GM21717 (cell line): Measurements from ENCODE around the gene PPP3R1.

ENCODE experiments used
- ATAC-seq: cut with Tn5 transposase; IDR thresholded peaks from one replicate; pipeline ENCODE4 v1.9.1; 2021; ENCODE audit warnings: mild to moderate bottlenecking, moderate library complexity; ENCODE audit not compliant: unreplicated experiment

Gene PPP3R1

DNA sequence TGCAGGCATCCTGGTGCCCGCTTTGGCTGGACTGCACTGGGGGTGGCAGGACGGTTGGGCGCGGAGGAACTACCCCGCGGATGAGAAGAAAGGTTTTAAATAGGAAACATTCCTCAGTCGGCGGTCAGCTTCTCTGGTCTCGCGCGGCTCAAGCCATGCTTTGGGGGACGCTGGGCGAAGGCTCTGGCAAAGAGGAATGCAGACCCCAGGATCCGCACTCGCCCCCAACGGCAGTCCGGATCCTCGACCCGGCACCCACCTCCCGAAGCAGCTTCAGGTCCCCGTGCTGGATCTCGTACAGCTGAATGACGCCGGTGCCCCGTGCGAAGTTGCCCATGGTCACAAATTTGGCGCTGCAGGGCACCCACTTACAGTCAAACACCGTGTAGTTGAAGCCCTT is 95.3 kb downstream of the PPP3R1 start:
- peak; percentile 29 for ATAC-seq

DNA sequence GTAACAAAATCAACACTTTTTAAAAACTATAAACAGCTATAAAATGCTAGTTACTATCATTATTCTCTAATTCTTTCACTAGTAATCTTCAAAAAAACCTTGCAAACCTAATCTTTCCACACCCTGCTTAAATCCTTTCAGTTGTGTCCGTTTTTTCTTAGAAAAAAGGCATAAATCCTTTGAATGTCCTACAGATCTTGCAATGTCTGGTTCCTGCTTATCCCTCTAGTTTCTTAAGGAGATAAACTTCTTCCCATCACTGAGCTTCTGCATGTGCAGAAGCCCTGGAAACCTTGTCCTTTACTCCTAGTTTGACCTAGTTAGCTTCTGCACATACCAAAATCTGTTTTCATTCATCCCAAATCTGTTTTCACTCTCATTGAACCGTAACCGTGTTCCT is 95.9 kb downstream of the PPP3R1 start:
- no peak for ATAC-seq

GRCh38 chr2:68155618-68156017 is 96.7 kb downstream of the PPP3R1 start:
- ATAC-seq = no peak

DNA sequence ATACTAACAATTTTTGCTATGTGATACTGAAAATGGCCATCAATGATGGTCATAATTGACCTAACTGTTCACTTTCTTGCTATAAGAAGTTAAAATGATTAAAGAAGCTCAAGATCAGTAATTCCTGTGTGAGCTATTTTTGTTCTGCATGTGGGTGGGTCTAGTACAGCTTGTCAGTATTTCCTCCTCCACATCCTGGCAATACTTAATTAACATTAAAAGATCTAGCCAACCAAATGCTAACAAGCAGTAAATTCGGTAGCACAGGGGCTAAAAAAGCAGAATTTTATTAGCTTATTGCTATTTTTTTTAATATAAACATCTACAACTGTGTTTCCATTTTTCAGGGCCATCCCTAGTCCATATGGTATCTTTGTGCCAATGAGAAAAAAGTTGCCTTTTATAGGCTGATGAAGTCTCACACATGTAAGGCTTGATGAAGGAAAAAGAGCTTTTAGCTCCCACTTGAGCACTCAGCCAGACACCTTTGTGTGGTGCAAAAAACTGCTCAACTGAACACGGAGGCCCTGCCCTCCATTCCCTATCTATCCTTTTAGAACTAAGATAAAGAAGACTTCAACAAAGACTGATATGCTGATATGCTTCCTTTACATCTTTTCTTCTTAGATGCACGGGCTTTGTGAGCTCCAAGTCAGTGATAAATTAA is 99.5 kb downstream of the PPP3R1 start:
- no peak for ATAC-seq

DNA sequence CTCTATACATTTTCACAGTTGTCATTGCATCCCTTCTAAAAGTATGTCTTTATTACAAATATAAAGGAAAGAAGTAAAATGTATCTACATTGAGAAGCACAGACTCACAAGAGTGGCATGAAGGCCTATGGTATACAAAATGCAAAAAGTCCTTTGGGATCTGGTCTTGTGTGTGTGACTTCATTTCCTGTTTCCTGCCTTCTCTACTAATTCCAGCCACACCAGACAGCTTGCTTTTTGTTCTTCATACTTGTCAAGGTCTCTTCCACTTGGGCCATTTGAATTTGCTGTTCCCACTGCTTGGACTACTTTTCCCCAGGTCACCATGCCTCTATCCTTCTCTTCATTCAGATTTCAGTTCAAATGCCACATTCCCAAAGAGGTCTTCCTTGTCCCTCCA is 101.3 kb downstream of the PPP3R1 start:
- no peak for ATAC-seq

GRCh38 chr2:68141875-68142274 is 110.5 kb downstream of the PPP3R1 start:
- no peak for ATAC-seq

GRCh38 chr2:68135448-68136320 is 116.6 kb downstream of the PPP3R1 start:
- ATAC-seq = no peak

DNA sequence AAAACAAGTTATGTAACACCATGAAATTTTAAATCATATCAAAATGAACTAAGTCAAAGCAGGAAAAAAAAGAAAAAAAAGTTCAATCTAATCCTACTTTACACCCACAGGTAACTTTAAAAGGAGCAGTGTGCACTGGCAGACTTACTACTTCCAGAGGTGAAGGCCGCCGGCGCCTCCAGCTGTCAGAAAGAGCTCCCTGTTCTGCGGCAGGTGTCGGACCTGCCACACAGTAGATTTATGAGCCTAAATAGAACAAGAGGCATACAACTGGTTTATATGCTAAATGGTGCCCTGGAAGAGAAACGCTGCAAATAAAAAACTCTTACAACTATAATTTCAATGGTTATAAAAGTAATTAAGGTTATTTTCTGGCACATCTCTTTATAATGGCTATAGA is 117.8 kb downstream of the PPP3R1 start:
- ATAC-seq = no peak

- ATAC-seq = no peak
Observed at GRCh38 chr2:68134120-68134519, 118.2 kb downstream of the PPP3R1 start.
